K562 (cell line): ENCODE data around the gene MRPL16. TPM values are rescaled to one million over a fixed set of nuclear protein-coding genes. Genes with fewer than 3 reads are reported as not detected.

Experiments used
- ATF2 ChIP-seq: sonication (generic); formaldehyde crosslinking; IDR thresholded peaks from 2 replicates; pipeline ENCODE4 v1.8.1; 2022; ENCODE audit warnings: missing genetic modification reagents
- DPF2 ChIP-seq: fragments of 450-650 bp; IDR thresholded peaks from 2 replicates; pipeline ENCODE4 v1.6.1; 2016
- ELF2 ChIP-seq: fragments of 250-450 bp; sonication (Bioruptor Pico); IDR thresholded peaks from 2 replicates; pipeline ENCODE4 v1.5.0; 2021; ENCODE audit warnings: mild to moderate bottlenecking
- HCFC1 ChIP-seq: IDR thresholded peaks from 2 replicates; pipeline ENCODE4 v1.6.1; 2012; ENCODE audit warnings: low read depth, low read length, improper control_type of control experiment
- HMGN3 ChIP-seq: IDR thresholded peaks from 2 replicates; pipeline ENCODE4 v1.6.1; 2011; ENCODE audit warnings: borderline replicate concordance, low read depth, mild to moderate bottlenecking, mixed read lengths, low read length; ENCODE audit not compliant: insufficient read length; ENCODE audit errors: extremely low read depth
- MCM2 ChIP-seq: fragments of 450-650 bp; IDR thresholded peaks from 2 replicates; pipeline ENCODE4 v1.6.1; 2017; ENCODE audit warnings: low read depth, mild to moderate bottlenecking
- NFIC ChIP-seq: fragments of 450-650 bp; IDR thresholded peaks from 2 replicates; pipeline ENCODE4 v1.6.1; 2017; ENCODE audit warnings: mild to moderate bottlenecking, inconsistent platforms
- RBM17 ChIP-seq: fragments of 200-400 bp; formaldehyde crosslinking; IDR thresholded peaks from 2 replicates; pipeline ENCODE4 v1.6.1; 2017; ENCODE audit warnings: low read depth, mild to moderate bottlenecking, low read length, borderline replicate concordance
- RERE ChIP-seq: sonication (generic); formaldehyde crosslinking; IDR thresholded peaks from 2 replicates; pipeline ENCODE4 v1.8.0; 2023; ENCODE audit warnings: missing genetic modification reagents, mild to moderate bottlenecking, borderline replicate concordance
- RNF2 ChIP-seq: sonication (generic); IDR thresholded peaks from 2 replicates; pipeline ENCODE4 v1.6.1; 2016
- SNAPC5 ChIP-seq: fragments of 250-450 bp; sonication (Bioruptor Pico); IDR thresholded peaks from 2 replicates; pipeline ENCODE4 v1.8.0; 2021; ENCODE audit warnings: moderate library complexity, mild to moderate bottlenecking, inconsistent platforms
- SOX6 ChIP-seq: fragments of 450-650 bp; IDR thresholded peaks from 2 replicates; pipeline ENCODE4 v1.6.1; 2014; ENCODE audit warnings: mild to moderate bottlenecking
- ZBTB34 ChIP-seq: fragments of 250-450 bp; sonication (Bioruptor Pico); IDR thresholded peaks from 2 replicates; pipeline ENCODE4 v1.8.0; 2021; ENCODE audit warnings: mild to moderate bottlenecking, moderate library complexity
- ZC3H8 ChIP-seq: fragments of 450-650 bp; IDR thresholded peaks from 2 replicates; pipeline ENCODE4 v1.6.1; 2017
- ZNF184 ChIP-seq: sonication (generic); formaldehyde crosslinking; IDR thresholded peaks from 2 replicates; pipeline ENCODE4 v1.5.0; 2020; ENCODE audit warnings: missing genetic modification reagents
- ZNF609 ChIP-seq: sonication (generic); formaldehyde crosslinking; IDR thresholded peaks from 2 replicates; pipeline ENCODE4 v1.8.1; 2023; ENCODE audit warnings: missing genetic modification reagents, mild to moderate bottlenecking, borderline replicate concordance
- polyA plus RNA-seq, 8 experiments: library from polyadenylated mRNA; depleted of rRNA in 4 of 8; stranded (reverse) in 5 of 8; unstranded in 3 of 8; fragments of >200 nt; fragmentation: Nextera tagmentation in 2 of 8; fragmentation: Illumina TruSeq in 1 of 8; extraction: Ambion mirVana in 2 of 8; extraction: Trizol in 1 of 8; gene quantifications; 2 replicates each; pipeline versions ENCODE4 v1.2.1 to v1.2.3, GENCODE V29; 2011 to 2014; ENCODE audit warnings: inconsistent platforms in 1 of 8, missing spikeins in 1 of 8
- total RNA-seq, 7 experiments: library from RNA; depleted of rRNA in 6 of 7; stranded (reverse); fragments of >200 nt in 6 of 7; fragmentation: Illumina TruSeq in 2 of 7; extraction: Trizol in 2 of 7; gene quantifications; 2 replicates each; pipeline versions ENCODE4 v1.2.1 to v1.2.3, GENCODE V29; 2011 to 2021; ENCODE audit warnings: low replicate concordance in 1 of 7

MRPL16 gene
- total and polyA plus RNA-seq, 9 of the 15 experiments (the other 6 are each of a cell fraction or from before 2014, with no cell fraction given) = 63.3 to 209 (median 157) TPM

- no peak for TF ChIP-seq ZNF609 (CRISPR knock-in tag)
- TF ChIP-seq ZC3H8 = no peak
- no peak for TF ChIP-seq ATF2 (CRISPR knock-in tag)
- 0 out of 2 replicates have a peak, but pooled peaks have one; percentile 8 for TF ChIP-seq NFIC
- no peak for TF ChIP-seq RNF2
- TF ChIP-seq HMGN3 = no peak
- TF ChIP-seq RBM17 = no peak
- TF ChIP-seq ZBTB34 (CRISPR knock-in tag) = no peak
- TF ChIP-seq ZNF184 (CRISPR knock-in tag) = no peak
- TF ChIP-seq HCFC1 = no peak
- TF ChIP-seq SNAPC5 (CRISPR knock-in tag) = no peak
- TF ChIP-seq SOX6 = 0 out of 2 replicates have a peak, but pooled peaks have one; percentile 15
- TF ChIP-seq DPF2 = 0 out of 2 replicates have a peak, but pooled peaks have one; percentile 16
- no peak for TF ChIP-seq MCM2
- TF ChIP-seq ELF2 (CRISPR knock-in tag) = no peak
- TF ChIP-seq RERE (CRISPR knock-in tag) = no peak
Measured at GRCh38 chr11:59822989-59823566, 12.5 kb upstream of the MRPL16 start (continued).
